Measurements from ENCODE around the gene NOL3. TPM values are rescaled to one million over a fixed set of nuclear protein-coding genes. Genes with fewer than 3 reads are reported as not detected.

Gene NOL3
- total RNA-seq, 1 experiment from 2014 or later, result 5.3 TPM

- H3K27me3 ChIP-seq (ENCODE audit: control insufficient read depth, insufficient read depth, low read length), result no peaks in the 10 kb centered on the region; the same call in 1 of the 2 replicates
- H3K36me3 ChIP-seq (replicated peaks; ENCODE audit: control insufficient read depth, insufficient read depth, low read length), result no peaks in the 10 kb centered on the region; the same call in 1 of the 2 replicates
- DNase-seq, result no peak
- no peak overlapping the region for H3K4me3 ChIP-seq (ENCODE audit: insufficient read depth, low read depth, low read length)
These were observed 38.0 kb downstream of the NOL3 start for GRCh38 chr16:67208154-67208896.

GRCh38 chr16:67209565-67209964, 39.2 kb downstream of the NOL3 start:
- Histone ChIP-seq H3K36me3 (replicated peaks; ENCODE audit: control insufficient read depth, insufficient read depth, low read length) (no peaks in the 10 kb centered on the region), H3K4me3 (ENCODE audit: insufficient read depth, low read depth, low read length) (no peak overlapping the region), H3K27me3 (ENCODE audit: control insufficient read depth, insufficient read depth, low read length) (no peaks in the 10 kb centered on the region; the same call in 1 of the 2 replicates)
- DNase-seq, result no peak

DNA sequence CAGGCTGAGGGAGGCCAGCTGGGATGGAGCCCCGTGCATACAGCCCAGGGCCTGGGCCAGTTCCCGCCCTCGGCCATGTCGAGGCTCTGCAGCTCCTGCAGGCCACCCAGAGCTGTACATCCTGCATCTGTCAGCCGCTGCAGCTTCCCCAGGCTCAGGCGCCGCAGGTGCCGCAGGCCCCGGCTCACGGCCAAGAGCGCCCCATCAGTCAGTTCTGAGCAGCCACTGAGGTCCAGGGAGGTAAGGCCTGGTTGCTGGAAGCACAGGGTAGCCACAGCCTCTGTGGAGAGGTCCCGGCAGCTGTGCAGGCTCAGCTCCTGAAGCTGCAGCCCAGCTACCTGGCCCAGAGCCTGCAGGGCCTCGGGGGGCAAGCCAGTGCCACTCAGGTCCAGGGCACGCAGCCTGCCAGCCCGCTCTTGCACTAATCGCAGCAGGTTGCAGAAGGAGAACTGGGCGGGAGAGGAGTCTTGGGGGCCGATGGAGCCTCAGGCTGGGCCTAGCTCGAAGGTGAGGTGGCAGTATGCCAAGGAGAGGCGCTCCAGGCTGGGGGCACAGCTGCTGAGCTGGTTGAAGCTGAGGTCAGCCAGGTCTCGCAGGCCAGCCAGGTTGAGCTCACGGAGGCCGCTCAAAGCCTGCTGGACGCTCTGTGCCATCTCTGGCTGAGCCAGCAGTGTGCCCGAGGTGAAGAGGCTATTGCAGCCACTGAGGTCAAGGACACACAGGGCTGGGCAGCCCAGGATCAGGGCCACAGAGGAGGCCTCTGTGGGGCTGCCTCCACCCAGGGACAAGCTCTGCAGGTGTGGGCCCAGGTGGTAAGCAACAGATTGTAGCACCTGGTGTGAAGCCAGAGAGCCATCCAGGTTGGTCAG, 40.0 kb downstream of the NOL3 start:
- Histone ChIP-seq H3K4me3 (ENCODE audit: insufficient read depth, low read depth, low read length) (no peak overlapping the region), H3K36me3 (replicated peaks; ENCODE audit: control insufficient read depth, insufficient read depth, low read length) (no peaks in the 10 kb centered on the region), H3K27me3 (ENCODE audit: control insufficient read depth, insufficient read depth, low read length) (no peaks in the 10 kb centered on the region; the same call in 1 of the 2 replicates)
- peak; percentile 73 for DNase-seq

- no peaks in the 10 kb centered on the region for H3K36me3 ChIP-seq (replicated peaks; ENCODE audit: control insufficient read depth, insufficient read depth, low read length)
- no peak for DNase-seq
- H3K27me3 ChIP-seq (ENCODE audit: control insufficient read depth, insufficient read depth, low read length), result no peaks in the 10 kb centered on the region; the same call in 1 of the 2 replicates
- no peak overlapping the region for H3K4me3 ChIP-seq (ENCODE audit: insufficient read depth, low read depth, low read length)
These were observed 41.3 kb downstream of the NOL3 start for GRCh38 chr16:67211674-67212073.

GRCh38 chr16:67212766-67213165, 42.4 kb downstream of the NOL3 start:
- Histone ChIP-seq H3K36me3 (replicated peaks; ENCODE audit: control insufficient read depth, insufficient read depth, low read length) (no peaks in the 10 kb centered on the region), H3K4me3 (ENCODE audit: insufficient read depth, low read depth, low read length) (no peak overlapping the region), H3K27me3 (ENCODE audit: control insufficient read depth, insufficient read depth, low read length) (no peaks in the 10 kb centered on the region; the same call in 1 of the 2 replicates)
- no peak for DNase-seq

- DNase-seq, result no peak
- no peaks in the 10 kb centered on the region for H3K36me3 ChIP-seq (replicated peaks; ENCODE audit: control insufficient read depth, insufficient read depth, low read length)
- no peaks in the 10 kb centered on the region; the same call in 1 of the 2 replicates for H3K27me3 ChIP-seq (ENCODE audit: control insufficient read depth, insufficient read depth, low read length)
- no peak overlapping the region for H3K4me3 ChIP-seq (ENCODE audit: insufficient read depth, low read depth, low read length)
These were observed 43.1 kb downstream of the NOL3 start for GRCh38 chr16:67213197-67214019.

DNA sequence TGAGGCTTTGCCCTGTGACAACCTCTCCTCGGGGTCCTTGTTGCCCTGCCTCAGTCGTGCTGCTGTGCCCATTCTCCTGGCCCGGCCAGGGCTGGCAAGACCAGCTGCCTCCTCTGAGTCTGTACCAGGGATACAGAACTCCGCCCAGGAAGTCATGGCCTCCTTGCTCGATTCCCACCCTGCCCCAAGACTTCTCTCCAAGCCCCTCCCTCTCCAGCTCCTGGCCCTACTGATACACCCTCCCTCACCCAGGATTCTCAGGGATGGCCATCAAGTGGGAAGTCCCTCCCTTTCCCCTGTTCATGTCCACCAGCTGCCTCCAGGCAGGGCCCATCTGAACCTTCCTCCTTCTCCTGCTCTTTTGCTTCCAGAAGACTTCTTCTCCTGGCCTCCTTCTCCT, 45.4 kb downstream of the NOL3 start:
- no peaks in the 10 kb centered on the region; the same call in 1 of the 2 replicates for H3K27me3 ChIP-seq (ENCODE audit: control insufficient read depth, insufficient read depth, low read length)
- DNase-seq, result peak; percentile 74
- H3K36me3 ChIP-seq (replicated peaks; ENCODE audit: control insufficient read depth, insufficient read depth, low read length), result no peaks in the 10 kb centered on the region
- no peak overlapping the region for H3K4me3 ChIP-seq (ENCODE audit: insufficient read depth, low read depth, low read length)

DNA sequence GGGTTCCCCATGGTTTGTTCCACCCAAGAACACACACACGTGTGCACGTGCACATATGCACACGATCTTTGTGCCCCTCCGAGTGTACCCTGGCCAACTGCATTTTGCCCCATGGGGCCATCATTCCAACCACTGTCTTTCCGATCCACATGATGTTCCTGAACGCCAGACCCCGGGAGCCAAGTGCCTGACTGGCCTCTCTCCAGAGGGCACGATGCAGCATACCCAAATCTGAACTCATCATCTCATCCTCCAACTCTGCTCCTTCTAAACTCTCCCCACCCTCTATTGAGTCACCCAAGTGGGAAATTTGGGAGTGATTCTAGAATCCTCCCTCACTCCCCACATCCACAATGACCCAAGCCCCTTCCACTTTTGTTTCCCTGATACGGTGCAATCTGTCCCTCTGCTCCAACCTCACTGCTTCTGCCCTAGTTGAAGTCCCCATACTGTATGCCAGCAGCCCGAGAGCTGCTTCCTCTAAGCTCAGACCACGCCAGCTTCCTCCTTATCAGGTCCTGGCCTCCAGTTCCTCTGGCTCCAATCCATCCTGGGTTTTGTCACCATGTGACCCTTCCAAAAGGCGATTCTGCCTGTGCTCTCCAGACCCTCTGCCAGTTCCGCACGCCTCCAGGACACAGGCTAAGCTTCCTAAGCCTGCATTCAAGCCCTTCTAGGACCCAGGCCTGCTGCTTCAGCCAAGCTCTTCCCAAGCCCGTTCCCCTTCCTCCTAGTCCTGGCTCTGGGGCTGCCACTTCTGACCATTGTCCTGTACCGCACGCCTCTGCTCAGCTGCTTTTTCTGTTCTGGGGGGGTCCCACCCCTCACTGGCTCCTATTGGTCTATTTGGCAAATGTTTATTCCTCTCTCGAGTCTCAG, 46.5 kb downstream of the NOL3 start:
- H3K4me3 ChIP-seq (ENCODE audit: insufficient read depth, low read depth, low read length), result no peak overlapping the region
- DNase-seq, result no peak

DNA sequence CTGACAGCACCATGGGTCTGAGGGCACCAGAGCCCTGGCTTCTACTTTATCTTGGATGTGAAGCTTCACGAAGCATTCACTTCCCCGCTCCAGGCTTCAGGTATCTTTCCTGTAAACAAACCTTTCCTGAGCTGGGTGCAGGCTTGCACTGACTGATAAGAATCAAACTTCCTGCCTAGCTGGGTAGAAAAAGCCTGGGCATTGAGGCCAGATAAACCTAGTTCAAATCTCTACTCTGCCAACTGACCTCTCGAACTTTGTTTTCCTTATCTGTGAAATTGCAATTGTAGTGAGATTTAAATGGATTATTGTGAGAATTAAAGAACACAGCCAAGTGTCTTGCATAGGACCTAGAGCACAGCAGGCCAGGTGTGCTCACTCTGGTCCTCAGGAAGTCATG, 53.7 kb downstream of the NOL3 start:
- Histone ChIP-seq H3K27me3 (ENCODE audit: control insufficient read depth, insufficient read depth, low read length) (no peaks in the 10 kb centered on the region), H3K4me3 (ENCODE audit: insufficient read depth, low read depth, low read length) (no peak overlapping the region), H3K36me3 (replicated peaks; ENCODE audit: control insufficient read depth, insufficient read depth, low read length) (peaks cover 6% of the 10 kb centered on the region)
- DNase-seq, result no peak

More for the DNA sequence above, 46.5 kb downstream of the NOL3 start:
- Histone ChIP-seq H3K36me3 (replicated peaks; ENCODE audit: control insufficient read depth, insufficient read depth, low read length) (no peaks in the 10 kb centered on the region), H3K27me3 (ENCODE audit: control insufficient read depth, insufficient read depth, low read length) (no peaks in the 10 kb centered on the region; the same call in 1 of the 2 replicates)

Other genes starting within 250 kb of the NOL3 start
- gene RRAD, start 245.0 kb upstream of the NOL3 start, total RNA-seq (2014; rRNA removed; shearing (Covaris generic)), result 0.10 TPM in 1 of 2 replicates, not detected in the other
- gene CIAO2B, start 236.1 kb upstream of the NOL3 start, total RNA-seq (2014; rRNA removed; shearing (Covaris generic)), result 91.1 TPM in 2 replicates
- gene CES2, start 235.0 kb upstream of the NOL3 start, total RNA-seq (2014; rRNA removed; shearing (Covaris generic)), result 8.3 and 13.0 TPM in 2 replicates
- gene CES3, start 209.3 kb upstream of the NOL3 start, total RNA-seq (2014; rRNA removed; shearing (Covaris generic)), result 0.31 and 0.44 TPM in 2 replicates
- gene CES4A, start 181.9 kb upstream of the NOL3 start, total RNA-seq (2014; rRNA removed; shearing (Covaris generic)), result 0.07 and 0.45 TPM in 2 replicates
- 31.4 and 49.3 TPM in 2 replicates for gene CBFB, start 141.4 kb upstream of the NOL3 start, total RNA-seq (2014; rRNA removed; shearing (Covaris generic))
- 24.1 and 32.1 TPM in 2 replicates for gene PHAF1, start 60.6 kb upstream of the NOL3 start, total RNA-seq (2014; rRNA removed; shearing (Covaris generic))
- 7.6 and 8.7 TPM in 2 replicates for gene B3GNT9, start 19.5 kb upstream of the NOL3 start, total RNA-seq (2014; rRNA removed; shearing (Covaris generic))
- 1.3 and 1.8 TPM in 2 replicates for gene TRADD, start 10.6 kb upstream of the NOL3 start, total RNA-seq (2014; rRNA removed; shearing (Covaris generic))
- gene FBXL8, start 10.6 kb upstream of the NOL3 start, total RNA-seq (2014; rRNA removed; shearing (Covaris generic)), result 0.67 and 0.73 TPM in 2 replicates
- 1.6 and 4.0 TPM in 2 replicates for gene HSF4, start 5.8 kb upstream of the NOL3 start, total RNA-seq (2014; rRNA removed; shearing (Covaris generic))
- 16.2 and 18.9 TPM in 2 replicates for gene MATCAP1, start 13.4 kb downstream of the NOL3 start, total RNA-seq (2014; rRNA removed; shearing (Covaris generic))
- gene EXOC3L1, start 19.6 kb downstream of the NOL3 start, total RNA-seq (2014; rRNA removed; shearing (Covaris generic)), result 3.6 and 4.8 TPM in 2 replicates
- gene E2F4, start 21.6 kb downstream of the NOL3 start, total RNA-seq (2014; rRNA removed; shearing (Covaris generic)), result 104 and 117 TPM in 2 replicates
- 10.4 and 11.4 TPM in 2 replicates for gene ELMO3, start 28.6 kb downstream of the NOL3 start, total RNA-seq (2014; rRNA removed; shearing (Covaris generic))
- gene TMEM208, start 56.6 kb downstream of the NOL3 start, total RNA-seq (2014; rRNA removed; shearing (Covaris generic)), result 19.3 and 27.3 TPM in 2 replicates
- gene FHOD1, start 76.9 kb downstream of the NOL3 start, total RNA-seq (2014; rRNA removed; shearing (Covaris generic)), result 22.4 and 37.4 TPM in 2 replicates
- gene SLC9A5, start 78.4 kb downstream of the NOL3 start, total RNA-seq (2014; rRNA removed; shearing (Covaris generic)), result 1.6 and 2.5 TPM in 2 replicates
- 9.6 and 15.0 TPM in 2 replicates for gene PLEKHG4, start 109.0 kb downstream of the NOL3 start, total RNA-seq (2014; rRNA removed; shearing (Covaris generic))
- gene KCTD19, start 156.2 kb downstream of the NOL3 start, total RNA-seq (2014; rRNA removed; shearing (Covaris generic)), result 0.89 and 2.1 TPM in 2 replicates
- 0.44 TPM in 1 of 2 replicates, not detected in the other for gene LRRC36, start 156.3 kb downstream of the NOL3 start, total RNA-seq (2014; rRNA removed; shearing (Covaris generic))
- 0.44 and 0.80 TPM in 2 replicates for gene TPPP3, start 223.0 kb downstream of the NOL3 start, total RNA-seq (2014; rRNA removed; shearing (Covaris generic))
- gene ZDHHC1, start 245.9 kb downstream of the NOL3 start, total RNA-seq (2014; rRNA removed; shearing (Covaris generic)), result 8.0 and 10.3 TPM in 2 replicates